ENCODE measurements around the gene C12orf76. TPM values are rescaled to one million over a fixed set of nuclear protein-coding genes. Genes with fewer than 3 reads are reported as not detected.
"Not testable (repeated sequence)": the region's sequence is repeated elsewhere in the genome, so short reads cannot be mapped to it uniquely, and the experiment has no call there.

Gene C12orf76
- total and polyA plus RNA-seq, 9 donors = 18.8 to 30.2 (median 24.4) TPM

DNA sequence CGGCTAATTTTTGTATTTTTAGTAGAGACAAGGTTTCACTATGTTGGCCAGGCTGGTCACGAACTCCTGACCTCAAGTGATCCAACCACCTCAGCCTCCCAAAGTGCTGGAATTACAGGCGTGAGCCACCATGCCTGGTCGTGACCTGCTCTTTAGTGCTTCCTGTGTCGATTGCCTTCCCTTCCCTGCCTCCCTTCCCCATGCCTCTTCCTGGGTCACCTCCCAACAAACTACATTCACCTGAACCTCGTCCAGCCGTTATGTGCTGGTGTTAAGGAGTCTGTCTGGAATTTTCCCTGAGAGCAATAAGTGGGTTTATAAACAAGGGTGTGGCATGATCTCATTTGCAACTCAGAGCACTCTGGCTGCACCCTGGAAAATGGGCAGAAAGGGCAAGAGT lies 32.1 kb upstream of the C12orf76 start:
- WGBS (ENCODE audit: insufficient coverage) = 68% methylated on average over 4 of the region's 7 CpGs

GRCh38 chr12:110079477-110080400 lies 31.4 kb upstream of the C12orf76 start:
- Histone ChIP-seq H3K36me3 (ENCODE audit: control insufficient read depth, insufficient read depth, low read length) (no peaks in the 10 kb centered on the region), H3K9me3 (replicated peaks; ENCODE audit: control insufficient read depth, low read depth, low read length) (no peaks in the 10 kb centered on the region)
- WGBS (ENCODE audit: insufficient coverage) = 87% methylated on average over 20 of the region's 24 CpGs

More for the DNA sequence above, 32.1 kb upstream of the C12orf76 start:
- H3K27ac ChIP-seq (ENCODE audit: low read length) = no peak overlapping the region
- H3K4me3 ChIP-seq (ENCODE audit: low read length) = no peak overlapping the region
- H3K4me1 ChIP-seq (ENCODE audit: control insufficient read depth, insufficient read depth, low read length) = no peaks in the 10 kb centered on the region
- DNase-seq = no peak
- no peaks in the 10 kb centered on the region for H3K36me3 ChIP-seq (ENCODE audit: control insufficient read depth, insufficient read depth, low read length)
- no peaks in the 10 kb centered on the region for H3K27me3 ChIP-seq (ENCODE audit: control insufficient read depth, insufficient read depth, low read length)
- H3K9me3 ChIP-seq (replicated peaks; ENCODE audit: control insufficient read depth, low read depth, low read length) = no peaks in the 10 kb centered on the region

GRCh38 chr12:110077800-110078199 lies 29.5 kb upstream of the C12orf76 start:
- no peak overlapping the region for H3K27ac ChIP-seq (ENCODE audit: low read length)
- H3K9me3 ChIP-seq (replicated peaks; ENCODE audit: control insufficient read depth, low read depth, low read length) = no peaks in the 10 kb centered on the region
- H3K4me1 ChIP-seq (ENCODE audit: control insufficient read depth, insufficient read depth, low read length) = peaks cover 15% of the 10 kb centered on the region
- no peaks in the 10 kb centered on the region for H3K27me3 ChIP-seq (ENCODE audit: control insufficient read depth, insufficient read depth, low read length)
- no peak for DNase-seq
- H3K4me3 ChIP-seq (ENCODE audit: low read length) = no peak overlapping the region
- no CpG with 5 or more reads among the region's 4 CpGs for WGBS (ENCODE audit: insufficient coverage)
- no peaks in the 10 kb centered on the region for H3K36me3 ChIP-seq (ENCODE audit: control insufficient read depth, insufficient read depth, low read length)

More at GRCh38 chr12:110079477-110080400, 31.4 kb upstream of the C12orf76 start:
- no peaks in the 10 kb centered on the region for H3K4me1 ChIP-seq (ENCODE audit: control insufficient read depth, insufficient read depth, low read length)
- H3K27ac ChIP-seq (ENCODE audit: low read length) = peak overlapping the region; percentile 57
- no peaks in the 10 kb centered on the region for H3K27me3 ChIP-seq (ENCODE audit: control insufficient read depth, insufficient read depth, low read length)
- peak; percentile 60 for DNase-seq
- no peak overlapping the region for H3K4me3 ChIP-seq (ENCODE audit: low read length)

DNA sequence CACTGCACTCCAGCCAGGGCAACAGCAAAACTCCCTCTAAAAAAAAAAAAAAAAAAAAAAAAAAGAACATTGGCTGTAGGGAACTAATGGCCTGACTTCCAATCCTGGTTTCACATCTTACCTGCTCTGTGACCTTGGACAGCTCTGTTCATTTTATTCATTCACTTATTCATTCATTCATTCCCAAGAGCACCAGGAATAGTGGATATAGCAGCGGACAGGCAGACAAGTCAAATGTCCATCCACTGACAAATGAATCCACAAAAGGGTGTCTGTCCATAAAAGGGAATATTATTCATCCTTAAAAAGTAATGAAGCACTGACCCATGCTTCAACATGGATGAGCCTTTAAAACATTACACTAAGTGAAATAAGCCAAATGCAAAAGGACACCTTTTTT lies 27.6 kb upstream of the C12orf76 start:
- WGBS (ENCODE audit: insufficient coverage) = no CpG with 5 or more reads among the region's 1 CpG

DNA sequence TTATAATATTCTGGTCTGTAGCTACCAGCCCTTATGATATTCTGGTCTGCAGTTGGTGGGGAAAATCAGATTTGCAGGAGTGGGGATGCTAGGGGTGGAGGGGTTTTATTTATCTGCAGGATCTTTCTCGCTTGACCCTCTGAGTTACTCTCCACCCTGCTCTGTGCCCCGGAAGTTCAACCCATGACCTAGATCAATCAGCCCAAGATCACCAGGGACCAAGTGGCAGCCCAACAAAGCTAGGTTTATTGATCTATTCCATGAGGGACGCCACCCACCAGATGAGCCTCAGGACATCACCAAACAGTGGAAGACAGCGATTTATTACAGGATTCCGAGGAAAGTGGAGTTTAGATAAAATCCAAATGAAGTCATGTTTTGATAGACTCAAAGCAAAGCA lies 25.8 kb upstream of the C12orf76 start:
- no peaks in the 10 kb centered on the region for H3K27me3 ChIP-seq (ENCODE audit: control insufficient read depth, insufficient read depth, low read length)
- H3K36me3 ChIP-seq (ENCODE audit: control insufficient read depth, insufficient read depth, low read length) = no peaks in the 10 kb centered on the region
- no peaks in the 10 kb centered on the region for H3K9me3 ChIP-seq (replicated peaks; ENCODE audit: control insufficient read depth, low read depth, low read length)
- 79% methylated on average over 2 of the region's 5 CpGs for WGBS (ENCODE audit: insufficient coverage)
- peak overlapping the region; percentile 51 for H3K27ac ChIP-seq (ENCODE audit: low read length)
- no peak overlapping the region for H3K4me3 ChIP-seq (ENCODE audit: low read length)
- peaks cover 17% of the 10 kb centered on the region for H3K4me1 ChIP-seq (ENCODE audit: control insufficient read depth, insufficient read depth, low read length)
- DNase-seq = no peak

More for the DNA sequence above, 27.6 kb upstream of the C12orf76 start:
- Histone ChIP-seq H3K27me3 (ENCODE audit: control insufficient read depth, insufficient read depth, low read length) (no peaks in the 10 kb centered on the region), H3K4me1 (ENCODE audit: control insufficient read depth, insufficient read depth, low read length) (peaks cover 17% of the 10 kb centered on the region), H3K27ac (ENCODE audit: low read length) (no peak overlapping the region), H3K9me3 (replicated peaks; ENCODE audit: control insufficient read depth, low read depth, low read length) (no peaks in the 10 kb centered on the region), H3K36me3 (ENCODE audit: control insufficient read depth, insufficient read depth, low read length) (no peaks in the 10 kb centered on the region), H3K4me3 (ENCODE audit: low read length) (no peak overlapping the region)
- no peak for DNase-seq

DNA sequence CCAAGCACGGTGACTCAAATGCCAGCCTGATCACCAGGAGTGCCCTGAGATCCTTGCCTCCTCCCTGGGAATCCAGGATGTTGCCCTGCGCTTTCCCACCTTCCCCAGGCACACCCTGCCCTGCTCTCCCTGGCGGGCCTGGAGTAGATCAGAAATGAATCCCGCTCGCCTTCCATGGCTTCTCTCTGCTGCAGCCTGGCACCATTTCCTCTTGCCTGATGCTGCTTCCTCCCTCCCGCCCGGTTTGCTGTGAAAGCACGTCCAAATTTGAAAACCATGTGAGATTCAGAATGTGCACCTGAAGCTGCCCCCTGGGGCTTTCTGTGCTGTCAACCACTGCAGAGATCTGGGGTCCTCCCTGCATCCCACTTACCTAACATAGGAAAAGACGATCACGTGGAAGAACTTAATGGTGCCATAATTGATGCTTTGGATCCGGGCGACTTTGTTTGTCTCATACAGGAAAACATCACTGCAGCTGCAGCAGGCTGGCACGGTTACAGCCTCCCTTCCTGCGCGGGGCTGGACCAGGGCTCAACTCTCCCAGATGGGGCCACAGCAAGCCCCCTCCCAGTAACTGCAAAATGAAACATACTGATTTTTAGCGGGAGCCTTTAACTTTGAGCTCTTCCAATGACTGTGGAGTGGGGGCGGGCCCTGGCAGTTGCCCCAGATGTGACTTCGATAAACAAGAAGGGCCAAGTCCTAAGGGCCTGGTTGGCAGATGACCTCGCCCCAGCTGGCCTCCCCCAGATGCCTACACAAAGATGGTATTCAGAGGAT lies 24.9 kb upstream of the C12orf76 start:
- Histone ChIP-seq H3K36me3 (ENCODE audit: control insufficient read depth, insufficient read depth, low read length) (no peaks in the 10 kb centered on the region), H3K27ac (ENCODE audit: low read length) (peak overlapping the region; percentile 72), H3K4me3 (ENCODE audit: low read length) (peak overlapping the region; percentile 43), H3K9me3 (replicated peaks; ENCODE audit: control insufficient read depth, low read depth, low read length) (no peaks in the 10 kb centered on the region), H3K4me1 (ENCODE audit: control insufficient read depth, insufficient read depth, low read length) (peaks cover 17% of the 10 kb centered on the region), H3K27me3 (ENCODE audit: control insufficient read depth, insufficient read depth, low read length) (no peaks in the 10 kb centered on the region)
- DNase-seq = peak; percentile 82
- 19% methylated on average over 8 of the region's 19 CpGs for WGBS (ENCODE audit: insufficient coverage)

DNA sequence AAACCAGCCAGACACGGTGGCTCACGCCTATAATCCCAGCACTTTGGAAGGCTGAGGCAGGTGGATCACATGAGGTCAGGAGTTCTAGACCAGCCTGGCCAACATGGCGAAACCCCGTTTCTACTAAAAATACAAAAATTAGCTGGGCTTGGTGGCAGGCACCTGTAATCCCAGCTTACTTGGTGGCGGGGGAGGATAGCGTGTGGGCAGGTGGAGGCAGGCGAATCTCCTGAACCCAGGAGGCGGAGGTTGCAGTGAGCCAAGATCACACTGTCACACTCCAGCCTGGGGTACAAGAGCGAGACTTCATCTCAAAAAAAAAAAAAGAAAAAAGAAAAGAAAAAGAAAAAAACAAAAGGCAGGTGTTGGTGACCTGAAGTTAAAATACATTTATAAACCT lies 24.3 kb upstream of the C12orf76 start:
- not testable (repeated sequence) for H3K9me3 ChIP-seq (replicated peaks; ENCODE audit: control insufficient read depth, low read depth, low read length); H3K36me3 ChIP-seq (ENCODE audit: control insufficient read depth, insufficient read depth, low read length); H3K27me3 ChIP-seq (ENCODE audit: control insufficient read depth, insufficient read depth, low read length); DNase-seq
- Histone ChIP-seq H3K4me1 (ENCODE audit: control insufficient read depth, insufficient read depth, low read length) (peaks cover 17% of the 10 kb centered on the region), H3K27ac (ENCODE audit: low read length) (peak overlapping the region; percentile 72), H3K4me3 (ENCODE audit: low read length) (peak overlapping the region; percentile 43)
- WGBS (ENCODE audit: insufficient coverage) = no CpG with 5 or more reads among the region's 9 CpGs

DNA sequence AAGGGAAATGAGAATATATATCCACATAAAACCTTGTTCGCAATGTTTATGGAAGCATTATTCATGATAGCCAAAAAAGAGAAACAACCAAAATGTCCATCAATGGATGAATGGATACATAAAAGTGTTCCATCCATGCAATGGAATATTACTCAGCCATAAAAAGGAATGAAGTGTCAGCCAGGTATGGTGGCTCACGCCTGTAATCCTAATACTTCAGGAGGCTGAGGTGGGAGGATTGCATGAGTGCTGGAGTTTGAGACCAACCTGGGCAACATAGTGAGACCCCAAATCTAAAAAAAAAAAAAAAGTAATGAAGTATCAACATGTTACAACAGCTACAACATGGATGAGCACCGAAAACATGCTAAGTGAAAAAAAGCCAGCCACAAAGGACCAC lies 23.6 kb upstream of the C12orf76 start:
- H3K36me3 ChIP-seq (ENCODE audit: control insufficient read depth, insufficient read depth, low read length) = no peaks in the 10 kb centered on the region
- 83% methylated on average over 1 of the region's 3 CpGs for WGBS (ENCODE audit: insufficient coverage)
- H3K4me3 ChIP-seq (ENCODE audit: low read length) = no peak overlapping the region
- H3K4me1 ChIP-seq (ENCODE audit: control insufficient read depth, insufficient read depth, low read length) = peaks cover 17% of the 10 kb centered on the region
- DNase-seq = no peak
- no peaks in the 10 kb centered on the region for H3K9me3 ChIP-seq (replicated peaks; ENCODE audit: control insufficient read depth, low read depth, low read length)
- H3K27me3 ChIP-seq (ENCODE audit: control insufficient read depth, insufficient read depth, low read length) = no peaks in the 10 kb centered on the region
- no peak overlapping the region for H3K27ac ChIP-seq (ENCODE audit: low read length)

- peaks cover 17% of the 10 kb centered on the region for H3K4me1 ChIP-seq (ENCODE audit: control insufficient read depth, insufficient read depth, low read length)
- no peak overlapping the region for H3K27ac ChIP-seq (ENCODE audit: low read length)
- no peak for DNase-seq
- no peaks in the 10 kb centered on the region for H3K27me3 ChIP-seq (ENCODE audit: control insufficient read depth, insufficient read depth, low read length)
- H3K9me3 ChIP-seq (replicated peaks; ENCODE audit: control insufficient read depth, low read depth, low read length) = no peaks in the 10 kb centered on the region
- no peak overlapping the region for H3K4me3 ChIP-seq (ENCODE audit: low read length)
- H3K36me3 ChIP-seq (ENCODE audit: control insufficient read depth, insufficient read depth, low read length) = no peaks in the 10 kb centered on the region
Observed at GRCh38 chr12:110071504-110071903, 23.2 kb upstream of the C12orf76 start.

GRCh38 chr12:110068654-110069053 lies 20.3 kb upstream of the C12orf76 start:
- Histone ChIP-seq H3K36me3 (ENCODE audit: control insufficient read depth, insufficient read depth, low read length) (no peaks in the 10 kb centered on the region), H3K27me3 (ENCODE audit: control insufficient read depth, insufficient read depth, low read length) (no peaks in the 10 kb centered on the region), H3K4me1 (ENCODE audit: control insufficient read depth, insufficient read depth, low read length) (peaks cover 11% of the 10 kb centered on the region), H3K27ac (ENCODE audit: low read length) (no peak overlapping the region), H3K9me3 (replicated peaks; ENCODE audit: control insufficient read depth, low read depth, low read length) (no peaks in the 10 kb centered on the region), H3K4me3 (ENCODE audit: low read length) (no peak overlapping the region)
- no peak for DNase-seq
- no CpG with 5 or more reads among the region's 2 CpGs for WGBS (ENCODE audit: insufficient coverage)

Data from muscle of leg (tissue), 11 donors.